Right atrium auricular region (tissue), 2 donors: ENCODE data around the gene ANP32B. TPM values are rescaled to one million over a fixed set of nuclear protein-coding genes. Genes with fewer than 3 reads are reported as not detected.

ENCODE experiments used
- DNase-seq: peaks from one replicate; pipeline ENCODE4 v3.0.0-alpha.2; 2019; ENCODE audit warnings: low spot score
- H3K27ac ChIP-seq, 2 donors: fragments of 200-600 bp; sonication (generic); 1 replicate in 1 of 2; 2 replicates in 1 of 2; pipeline ENCODE4 v1.5.1; 2016 to 2019
- H3K27me3 ChIP-seq, 2 donors: fragments of 200-600 bp; sonication (generic); one replicate each; pipeline versions ENCODE4 v1.5.1 to v1.6.0; 2017 to 2019
- H3K36me3 ChIP-seq: fragments of 200-600 bp; sonication (generic); one replicate; pipeline ENCODE4 v1.5.1; 2016
- H3K4me1 ChIP-seq, 2 donors: fragments of 200-600 bp; sonication (generic); one replicate each; pipeline versions ENCODE4 v1.5.1 to v1.6.0; 2017 to 2019
- H3K4me3 ChIP-seq, 2 donors: fragments of 200-600 bp; sonication (generic); 1 replicate in 1 of 2; 2 replicates in 1 of 2; pipeline ENCODE4 v1.5.1; 2017 to 2019; ENCODE audit warnings: mild to moderate bottlenecking in 1 of 2, moderate library complexity in 1 of 2
- H3K9me3 ChIP-seq, 2 donors: fragments of 200-600 bp; sonication (generic); one replicate each; pipeline ENCODE4 v1.5.1; 2019
- CTCF ChIP-seq, 2 donors: fragments of 200-600 bp; sonication (generic); IDR thresholded peaks; one replicate each; pipeline ENCODE4 v1.5.1; 2019; ENCODE audit warnings: antibody characterized with exemption in 2 of 2
- total RNA-seq, 2 donors: library from RNA; depleted of rRNA; stranded (reverse); fragments of >200 nt; gene quantifications; one replicate each; pipeline ENCODE4 v1.1.0, GENCODE V29; 2016

The ANP32B gene
- total RNA-seq, 2 donors from 2014 or later, result 19.5 to 26.8 TPM

- DNase-seq, result no peak
- Histone ChIP-seq H3K4me1 (no peaks in the 10 kb centered on the region), H3K9me3 (no peaks in the 10 kb centered on the region), H3K4me3 (no peak overlapping the region), H3K27me3 (no peaks in the 10 kb centered on the region), H3K27ac (no peak overlapping the region), H3K36me3 (no peaks in the 10 kb centered on the region)
- no peak for TF ChIP-seq CTCF (IDR thresholded peaks at IDR 0.05)
Observed at GRCh38 chr9:98043915-98044314, 60.8 kb downstream of the ANP32B start.

- no peak for TF ChIP-seq CTCF (IDR thresholded peaks at IDR 0.05)
- no peak overlapping the region for H3K4me3 ChIP-seq
- no peak for DNase-seq
- no peaks in the 10 kb centered on the region for H3K9me3 ChIP-seq
- H3K36me3 ChIP-seq, result no peaks in the 10 kb centered on the region
- H3K4me1 ChIP-seq, result no peaks in the 10 kb centered on the region
- no peaks in the 10 kb centered on the region for H3K27me3 ChIP-seq
- H3K27ac ChIP-seq, result no peak overlapping the region
Observed at GRCh38 chr9:98045234-98046179, 62.4 kb downstream of the ANP32B start.

GRCh38 chr9:98046180-98046543 is 63.0 kb downstream of the ANP32B start:
- H3K36me3 ChIP-seq, result no peaks in the 10 kb centered on the region
- H3K27ac ChIP-seq, result no peak overlapping the region
- no peak for TF ChIP-seq CTCF (IDR thresholded peaks at IDR 0.05)
- H3K4me3 ChIP-seq, result no peak overlapping the region
- H3K4me1 ChIP-seq, result no peaks in the 10 kb centered on the region
- no peaks in the 10 kb centered on the region for H3K27me3 ChIP-seq
- no peaks in the 10 kb centered on the region for H3K9me3 ChIP-seq
- DNase-seq, result no peak

- Histone ChIP-seq H3K27me3 (no peaks in the 10 kb centered on the region), H3K27ac (no peak overlapping the region), H3K4me3 (no peak overlapping the region), H3K36me3 (no peaks in the 10 kb centered on the region), H3K4me1 (no peaks in the 10 kb centered on the region), H3K9me3 (no peaks in the 10 kb centered on the region)
- TF ChIP-seq CTCF (IDR thresholded peaks at IDR 0.05), result no peak
- no peak for DNase-seq
Observed at GRCh38 chr9:98047002-98047401, 63.9 kb downstream of the ANP32B start.

GRCh38 chr9:98049288-98050072 is 66.3 kb downstream of the ANP32B start:
- Histone ChIP-seq H3K4me1 (no peaks in the 10 kb centered on the region), H3K36me3 (no peaks in the 10 kb centered on the region), H3K9me3 (no peaks in the 10 kb centered on the region), H3K4me3 (no peak overlapping the region), H3K27ac (no peak overlapping the region), H3K27me3 (no peaks in the 10 kb centered on the region)
- no peak for DNase-seq
- no peak for TF ChIP-seq CTCF (IDR thresholded peaks at IDR 0.05)
